ENCODE data around the gene PEX11B.

- no peak for TF ChIP-seq EP300 (IDR thresholded peaks at IDR 0.05; ENCODE audit: borderline replicate concordance in 1 of 2, low read depth in 1 of 2, low read length in 1 of 2)
- no peak; the same call in 1 of the 2 replicates for TF ChIP-seq CTCF (IDR thresholded peaks at IDR 0.05)
- TF ChIP-seq POLR2AphosphoS5 (IDR thresholded peaks at IDR 0.05; ENCODE audit: low read depth, low read length) = no peak
- TF ChIP-seq RXRA (IDR thresholded peaks at IDR 0.05; ENCODE audit: borderline replicate concordance, low read depth) = no peak
- no peak for TF ChIP-seq FOXJ3 (CRISPR knock-in tag; IDR thresholded peaks at IDR 0.05)
- no peak for TF ChIP-seq GABPA (IDR thresholded peaks at IDR 0.05; ENCODE audit: low read depth)
Observed at GRCh38 chr1:145901312-145902021, 17.1 kb downstream of the PEX11B start.
